K562 (cell line): Measurements from ENCODE around the gene GNS. TPM values are rescaled to one million over a fixed set of nuclear protein-coding genes. Genes with fewer than 3 reads are reported as not detected.

ENCODE experiments used
- ELF2 ChIP-seq: fragments of 250-450 bp; sonication (Bioruptor Pico); IDR thresholded peaks from 2 replicates; pipeline ENCODE4 v1.5.0; 2021; ENCODE audit warnings: mild to moderate bottlenecking
- L3MBTL2 ChIP-seq: fragments of 450-650 bp; IDR thresholded peaks from 2 replicates; pipeline ENCODE4 v1.6.1; 2016; ENCODE audit warnings: mild to moderate bottlenecking, moderate library complexity
- SRSF1 ChIP-seq: fragments of 200-400 bp; formaldehyde crosslinking; IDR thresholded peaks from 2 replicates; pipeline ENCODE4 v1.6.1; 2017; ENCODE audit warnings: mild to moderate bottlenecking, low read depth, low read length, moderate library complexity
- polyA plus RNA-seq, 8 experiments: library from polyadenylated mRNA; depleted of rRNA in 4 of 8; stranded (reverse) in 5 of 8; unstranded in 3 of 8; fragments of >200 nt; fragmentation: Nextera tagmentation in 2 of 8; fragmentation: Illumina TruSeq in 1 of 8; extraction: Ambion mirVana in 2 of 8; extraction: Trizol in 1 of 8; gene quantifications; 2 replicates each; pipeline versions ENCODE4 v1.2.1 to v1.2.3, GENCODE V29; 2011 to 2014; ENCODE audit warnings: inconsistent platforms in 1 of 8, missing spikeins in 1 of 8
- total RNA-seq, 7 experiments: library from RNA; depleted of rRNA in 6 of 7; stranded (reverse); fragments of >200 nt in 6 of 7; fragmentation: Illumina TruSeq in 2 of 7; extraction: Trizol in 2 of 7; gene quantifications; 2 replicates each; pipeline versions ENCODE4 v1.2.1 to v1.2.3, GENCODE V29; 2011 to 2021; ENCODE audit warnings: low replicate concordance in 1 of 7
- TF ChIP-seq, protein P1 (sequence below), 2 experiments: fragments of 450-650 bp in 1 of 2; sonication (generic) in 1 of 2; formaldehyde crosslinking in 1 of 2; IDR thresholded peaks in 1 of 2; conservative IDR thresholded peaks in 1 of 2; 2 replicates each; pipeline versions ENCODE4 v1.6.1 to v1.8.1; 2016 to 2023; ENCODE audit warnings: mild to moderate bottlenecking in 2 of 2, moderate library complexity in 2 of 2, inconsistent platforms in 1 of 2, missing genetic modification reagents in 1 of 2
- TF ChIP-seq, protein P2 (sequence below): fragments of 450-650 bp; IDR thresholded peaks from 2 replicates; pipeline ENCODE4 v1.6.1; 2017; ENCODE audit warnings: antibody characterized with exemption, mild to moderate bottlenecking
- TF ChIP-seq, protein P3 (sequence below): fragments of 250-450 bp; sonication (Bioruptor Pico); IDR thresholded peaks from 2 replicates; pipeline ENCODE4 v1.5.0; 2021; ENCODE audit warnings: mild to moderate bottlenecking, moderate library complexity

GNS gene
- total and polyA plus RNA-seq, 9 of the 15 experiments (the other 6 are each of a cell fraction or from before 2014, with no cell fraction given), result 4.6 to 30.3 (median 18.9) TPM

DNA sequence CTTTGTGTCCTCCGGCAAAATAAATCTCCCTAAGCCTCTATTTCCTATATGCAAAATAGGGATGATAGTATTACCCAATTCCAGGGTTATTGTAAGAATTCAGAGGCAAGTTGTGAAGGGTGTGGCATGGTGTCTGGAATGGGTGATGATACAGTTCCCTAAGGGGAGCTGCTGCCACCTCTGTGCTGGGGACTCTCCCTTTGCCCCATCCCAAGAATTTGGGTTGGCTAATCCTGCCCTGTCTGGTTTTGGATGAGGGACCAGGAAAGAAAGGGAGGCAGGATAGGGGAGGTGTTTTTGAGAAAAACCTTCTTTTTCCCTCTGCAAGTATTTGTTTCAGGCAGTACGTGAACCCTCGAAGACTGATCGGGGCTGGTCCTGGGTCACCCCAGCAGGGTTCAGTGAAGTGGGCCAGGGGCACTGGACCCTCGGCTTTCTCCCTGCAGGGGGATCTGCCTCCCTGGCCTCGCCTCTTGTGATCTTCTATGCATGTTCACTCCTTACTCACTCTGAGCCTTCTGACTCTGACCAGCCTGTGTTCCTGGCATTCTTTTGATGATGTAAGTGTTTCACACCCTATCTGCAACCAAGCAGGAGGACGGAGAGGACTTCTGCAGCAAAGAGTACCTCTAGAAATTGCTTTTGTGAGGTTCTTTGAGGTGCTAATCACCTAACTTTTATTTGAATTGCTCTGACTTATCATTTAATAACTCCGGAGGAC lies 88.1 kb downstream of the GNS start (continued):
- TF ChIP-seq, protein P1, sequence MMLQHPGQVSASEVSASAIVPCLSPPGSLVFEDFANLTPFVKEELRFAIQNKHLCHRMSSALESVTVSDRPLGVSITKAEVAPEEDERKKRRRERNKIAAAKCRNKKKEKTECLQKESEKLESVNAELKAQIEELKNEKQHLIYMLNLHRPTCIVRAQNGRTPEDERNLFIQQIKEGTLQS (IDR thresholded peaks at IDR 0.05), result peak; percentile 75
- TF ChIP-seq, protein P1 (CRISPR knock-in tag; conservative IDR thresholded peaks at IDR 0.05), result no peak
- TF ChIP-seq, protein P2, sequence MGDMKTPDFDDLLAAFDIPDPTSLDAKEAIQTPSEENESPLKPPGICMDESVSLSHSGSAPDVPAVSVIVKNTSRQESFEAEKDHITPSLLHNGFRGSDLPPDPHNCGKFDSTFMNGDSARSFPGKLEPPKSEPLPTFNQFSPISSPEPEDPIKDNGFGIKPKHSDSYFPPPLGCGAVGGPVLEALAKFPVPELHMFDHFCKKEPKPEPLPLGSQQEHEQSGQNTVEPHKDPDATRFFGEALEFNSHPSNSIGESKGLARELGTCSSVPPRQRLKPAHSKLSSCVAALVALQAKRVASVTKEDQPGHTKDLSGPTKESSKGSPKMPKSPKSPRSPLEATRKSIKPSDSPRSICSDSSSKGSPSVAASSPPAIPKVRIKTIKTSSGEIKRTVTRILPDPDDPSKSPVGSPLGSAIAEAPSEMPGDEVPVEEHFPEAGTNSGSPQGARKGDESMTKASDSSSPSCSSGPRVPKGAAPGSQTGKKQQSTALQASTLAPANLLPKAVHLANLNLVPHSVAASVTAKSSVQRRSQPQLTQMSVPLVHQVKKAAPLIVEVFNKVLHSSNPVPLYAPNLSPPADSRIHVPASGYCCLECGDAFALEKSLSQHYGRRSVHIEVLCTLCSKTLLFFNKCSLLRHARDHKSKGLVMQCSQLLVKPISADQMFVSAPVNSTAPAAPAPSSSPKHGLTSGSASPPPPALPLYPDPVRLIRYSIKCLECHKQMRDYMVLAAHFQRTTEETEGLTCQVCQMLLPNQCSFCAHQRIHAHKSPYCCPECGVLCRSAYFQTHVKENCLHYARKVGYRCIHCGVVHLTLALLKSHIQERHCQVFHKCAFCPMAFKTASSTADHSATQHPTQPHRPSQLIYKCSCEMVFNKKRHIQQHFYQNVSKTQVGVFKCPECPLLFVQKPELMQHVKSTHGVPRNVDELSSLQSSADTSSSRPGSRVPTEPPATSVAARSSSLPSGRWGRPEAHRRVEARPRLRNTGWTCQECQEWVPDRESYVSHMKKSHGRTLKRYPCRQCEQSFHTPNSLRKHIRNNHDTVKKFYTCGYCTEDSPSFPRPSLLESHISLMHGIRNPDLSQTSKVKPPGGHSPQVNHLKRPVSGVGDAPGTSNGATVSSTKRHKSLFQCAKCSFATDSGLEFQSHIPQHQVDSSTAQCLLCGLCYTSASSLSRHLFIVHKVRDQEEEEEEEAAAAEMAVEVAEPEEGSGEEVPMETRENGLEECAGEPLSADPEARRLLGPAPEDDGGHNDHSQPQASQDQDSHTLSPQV, result peak; percentile 79
- TF ChIP-seq, protein P3, sequence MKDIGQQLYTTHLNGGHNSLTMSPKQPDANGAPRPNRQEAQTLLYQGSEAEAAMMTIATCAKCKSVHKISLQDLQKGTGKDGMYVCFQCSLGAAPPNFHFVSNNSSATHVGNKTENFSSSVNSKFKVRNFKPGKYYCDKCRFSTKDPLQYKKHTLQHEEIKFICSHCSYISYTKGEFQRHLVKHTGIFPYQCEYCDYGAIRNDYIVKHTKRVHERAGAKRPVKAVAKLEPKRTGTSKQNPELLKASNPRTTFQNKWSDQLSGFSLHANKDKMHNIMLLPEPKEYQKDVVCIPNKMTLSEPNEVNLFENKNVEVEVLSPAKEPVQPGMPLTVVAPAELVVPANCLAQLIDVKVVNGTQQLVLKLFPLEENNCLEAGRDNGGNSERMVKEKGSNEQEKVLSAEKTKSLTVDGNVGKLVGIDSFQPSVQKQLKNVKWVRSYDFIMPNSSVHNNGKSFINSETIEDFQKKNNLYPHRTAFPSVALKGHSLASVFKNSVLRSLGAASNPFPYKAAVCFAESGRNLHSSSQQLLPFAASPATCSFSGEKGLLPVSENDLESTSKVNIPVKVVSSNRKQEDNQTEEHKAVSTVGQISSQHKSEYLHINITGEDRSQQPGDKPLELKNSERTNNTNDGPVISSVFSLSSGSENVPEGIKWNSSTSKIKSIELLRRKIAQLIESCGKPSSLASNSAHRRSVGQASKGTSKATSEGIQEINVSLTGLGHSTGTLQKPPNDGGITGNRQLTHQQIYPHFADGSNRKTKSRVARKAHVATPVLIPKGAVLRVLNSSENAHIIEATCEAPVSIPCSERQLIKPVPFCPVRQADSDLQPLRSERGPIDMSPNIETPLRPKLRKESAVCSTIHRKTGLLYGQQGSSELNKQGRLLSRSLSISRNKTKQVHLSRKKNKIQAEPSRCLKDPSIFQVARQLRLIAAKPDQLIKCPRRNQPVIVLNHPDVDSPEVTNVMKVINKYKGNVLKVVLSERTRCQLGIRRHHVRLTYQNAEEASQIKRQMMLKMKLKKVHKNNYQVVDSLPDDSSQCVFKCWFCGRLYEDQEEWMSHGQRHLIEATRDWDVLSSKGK (CRISPR knock-in tag), result no peak
- TF ChIP-seq ELF2, result no peak
- peak; percentile 36; the same call in 1 of the 2 replicates for TF ChIP-seq L3MBTL2
- TF ChIP-seq SRSF1, result no peak
